NB4 (cell line): ENCODE data around the gene KAT6B.

Source experiments
- DNase-seq: peaks from one replicate; pipeline ENCODE4 v3.0.0; 2010; ENCODE audit warnings: low read depth
- H3K4me3 ChIP-seq: one replicate; pipeline ENCODE4 v1.5.1; 2011; ENCODE audit warnings: mild to moderate bottlenecking, low read depth, low read length, moderate library complexity
- CTCF ChIP-seq: IDR thresholded peaks from one replicate; pipeline ENCODE4 v1.5.1; 2012; ENCODE audit warnings: low read depth, low read length
- MYC ChIP-seq: IDR thresholded peaks from 2 replicates; pipeline ENCODE4 v1.6.1; 2011; ENCODE audit warnings: low read depth, low read length
- POLR2A ChIP-seq: IDR thresholded peaks from 2 replicates; pipeline ENCODE4 v1.6.1; 2011; ENCODE audit warnings: mild to moderate bottlenecking; ENCODE audit not compliant: insufficient read length; ENCODE audit errors: extremely low read depth
- TF ChIP-seq, protein P1 (sequence below): IDR thresholded peaks from 2 replicates; pipeline ENCODE4 v1.6.1; 2011; ENCODE audit warnings: low read depth, low read length

Gene KAT6B

DNA sequence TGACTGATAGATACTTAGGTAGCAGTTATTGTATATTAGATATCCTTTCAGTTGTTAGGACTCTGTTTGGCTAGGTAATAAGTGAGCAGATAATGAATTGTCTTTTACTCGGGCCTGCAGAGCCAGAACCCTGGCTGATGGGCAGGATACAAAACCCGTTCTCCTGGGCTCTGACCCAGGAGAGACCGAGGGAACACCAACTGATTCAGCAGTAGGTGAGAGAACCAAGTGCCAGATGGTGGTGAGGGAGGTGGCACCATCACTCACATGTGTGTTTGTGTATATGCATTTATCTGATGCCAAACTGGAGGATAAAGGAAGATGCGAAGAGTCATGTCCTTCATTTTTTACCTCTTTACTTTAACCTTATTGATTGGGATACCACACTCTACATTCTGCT is 169.4 kb downstream of the KAT6B start:
- TF ChIP-seq, protein P1, sequence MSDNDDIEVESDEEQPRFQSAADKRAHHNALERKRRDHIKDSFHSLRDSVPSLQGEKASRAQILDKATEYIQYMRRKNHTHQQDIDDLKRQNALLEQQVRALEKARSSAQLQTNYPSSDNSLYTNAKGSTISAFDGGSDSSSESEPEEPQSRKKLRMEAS: no peak
- TF ChIP-seq POLR2A (no peak), CTCF (no peak), MYC (no peak)
- DNase-seq: no peak
- H3K4me3 ChIP-seq: no peak overlapping the region

DNA sequence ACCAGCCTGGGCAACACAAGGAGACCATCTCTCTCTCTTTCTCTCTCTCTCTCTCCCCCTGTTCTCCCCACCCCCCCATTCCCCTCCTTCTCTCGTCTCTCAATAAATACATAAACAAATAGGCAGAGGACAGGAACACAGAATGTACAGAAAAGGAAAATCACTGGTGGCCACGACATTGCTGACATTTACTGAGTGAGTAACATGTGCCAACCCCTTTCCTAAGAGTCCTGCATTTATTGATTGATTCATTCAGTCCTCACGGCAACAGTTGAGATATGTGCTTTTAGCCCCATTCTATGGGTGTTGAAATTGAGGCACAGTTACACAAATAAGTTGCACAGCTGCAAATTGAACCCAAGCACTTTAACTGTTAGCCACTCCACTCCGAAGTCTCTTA is 170.8 kb downstream of the KAT6B start:
- H3K4me3 ChIP-seq: no peak overlapping the region
- no peak for DNase-seq
- TF ChIP-seq POLR2A (no peak), MYC (no peak), CTCF (no peak)
- TF ChIP-seq, protein P1: no peak

DNA sequence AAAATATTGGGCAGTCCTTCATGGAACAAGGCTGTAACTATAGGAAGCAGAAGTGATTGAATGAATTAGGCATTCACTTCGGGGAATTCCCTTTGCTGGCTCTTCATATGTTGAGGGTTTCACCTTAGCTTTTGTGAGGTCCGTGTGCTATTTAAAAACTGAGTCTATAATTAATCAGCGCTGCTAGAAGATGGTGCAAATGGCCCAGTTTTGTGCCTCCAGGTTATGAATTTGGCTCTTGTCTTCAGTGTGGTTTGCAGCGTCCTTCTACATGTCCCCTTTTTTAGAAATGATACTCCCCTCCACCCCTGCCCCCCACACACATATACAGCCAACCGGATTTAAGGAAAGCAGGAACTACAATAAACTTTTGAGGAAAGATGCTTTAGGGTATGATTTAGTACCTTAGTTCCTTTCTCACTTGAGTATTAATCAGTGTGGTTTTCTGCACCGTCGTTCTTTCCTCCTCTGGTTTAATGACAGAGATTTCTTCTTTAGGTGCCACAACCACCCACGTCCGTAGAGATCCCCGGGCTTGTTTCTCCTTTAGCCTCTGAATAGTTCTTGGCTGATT is 174.4 kb downstream of the KAT6B start:
- TF ChIP-seq POLR2A (no peak), CTCF (no peak), MYC (no peak)
- TF ChIP-seq, protein P1: no peak
- no peak overlapping the region for H3K4me3 ChIP-seq
- no peak for DNase-seq

DNA sequence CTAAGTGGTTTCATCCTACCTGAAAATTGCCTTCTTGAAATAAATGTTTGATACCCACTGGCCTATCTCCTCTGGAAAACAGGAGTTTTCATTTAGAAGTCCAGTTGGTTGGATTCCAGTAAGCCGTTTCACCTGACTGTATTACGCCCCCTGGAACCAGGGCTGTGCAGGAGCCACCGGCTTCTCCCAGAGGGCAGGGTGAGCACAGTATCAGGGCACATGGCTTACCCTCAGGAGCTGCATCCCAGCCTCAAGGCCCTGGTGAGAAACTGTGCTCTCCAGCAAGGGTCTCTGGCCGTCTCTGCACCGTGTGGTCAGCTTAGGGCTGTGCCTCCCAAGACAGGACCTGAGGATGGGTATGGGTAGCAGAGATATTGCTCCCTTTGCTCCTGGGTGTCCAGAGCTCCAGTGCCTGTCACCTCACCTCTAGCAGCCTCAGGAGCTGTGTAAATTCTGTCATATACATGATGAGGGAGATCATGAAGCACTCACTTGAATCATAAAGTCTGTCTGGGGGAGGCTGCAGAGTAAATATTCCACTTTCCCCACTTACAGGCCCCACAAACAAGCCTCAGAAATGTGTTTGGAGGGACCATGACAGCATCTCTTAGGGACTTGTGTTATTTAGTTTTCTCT is 175.4 kb downstream of the KAT6B start:
- no peak for DNase-seq
- no peak overlapping the region for H3K4me3 ChIP-seq
- TF ChIP-seq, protein P1: no peak
- TF ChIP-seq POLR2A (no peak), MYC (no peak), CTCF (no peak)

GRCh38 chr10:75002351-75002725 is 175.9 kb downstream of the KAT6B start:
- no peak for TF ChIP-seq CTCF
- TF ChIP-seq MYC: no peak
- no peak for TF ChIP-seq POLR2A
- TF ChIP-seq, protein P1: no peak
- no peak overlapping the region for H3K4me3 ChIP-seq
- no peak for DNase-seq
